NCI-H2196 treated with DMSO at 0.1 percent for 48 hours (cell line): ENCODE measurements around the gene MED8.
"Not testable (repeated sequence)": the region's sequence is repeated elsewhere in the genome, so short reads cannot be mapped to it uniquely, and the experiment has no call there.

ENCODE experiments used
- DNase-seq: peaks from one replicate; lab custom pipeline; 2025; ENCODE audit not compliant: unreplicated experiment; lab: John Stamatoyannopoulos, UW

The MED8 gene

GRCh38 chr1:43386676-43387075 lies 2.9 kb downstream of the MED8 start:
- DNase-seq: no peak

GRCh38 chr1:43383449-43383848 lies 6.2 kb downstream of the MED8 start:
- no peak for DNase-seq

DNA sequence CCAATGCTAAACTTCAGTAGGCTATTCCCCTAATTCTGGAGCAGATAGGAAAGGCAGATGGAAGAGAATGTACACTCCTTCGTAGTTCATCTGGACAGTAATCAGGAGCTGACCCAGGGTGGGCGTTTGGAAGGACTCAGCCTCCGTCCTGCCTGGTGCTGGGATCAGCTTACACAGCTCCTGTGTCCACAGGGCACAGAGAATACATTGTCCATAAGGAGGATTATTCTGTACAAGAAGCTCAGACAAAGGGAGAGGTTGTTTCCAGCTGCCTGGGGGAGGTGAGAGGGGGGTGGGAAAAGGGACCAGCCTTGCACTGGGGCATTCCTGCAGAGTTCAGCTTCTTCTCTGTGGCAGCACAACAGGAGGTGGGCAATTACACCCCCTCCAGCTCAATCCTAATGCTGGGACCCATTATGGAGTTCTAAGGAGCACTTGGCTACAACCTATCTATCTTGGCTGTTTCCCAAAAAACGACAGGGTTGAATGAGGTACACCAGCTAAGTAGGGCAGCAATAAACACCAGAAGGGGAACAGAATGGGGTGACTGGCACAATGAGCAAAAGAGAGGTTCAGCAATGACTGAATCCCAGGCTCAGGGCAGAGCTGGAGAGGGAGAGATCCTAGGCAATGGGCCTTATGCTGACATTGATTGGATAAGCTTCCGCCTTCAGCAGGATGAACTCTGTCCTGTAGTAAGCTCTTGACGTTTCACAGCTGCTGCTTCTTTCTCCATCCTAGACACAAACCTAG lies 7.4 kb downstream of the MED8 start:
- DNase-seq: no peak

GRCh38 chr1:43381612-43382011 lies 8.0 kb downstream of the MED8 start:
- DNase-seq: no peak

GRCh38 chr1:43379476-43379875 lies 10.1 kb downstream of the MED8 start:
- no peak for DNase-seq

DNA sequence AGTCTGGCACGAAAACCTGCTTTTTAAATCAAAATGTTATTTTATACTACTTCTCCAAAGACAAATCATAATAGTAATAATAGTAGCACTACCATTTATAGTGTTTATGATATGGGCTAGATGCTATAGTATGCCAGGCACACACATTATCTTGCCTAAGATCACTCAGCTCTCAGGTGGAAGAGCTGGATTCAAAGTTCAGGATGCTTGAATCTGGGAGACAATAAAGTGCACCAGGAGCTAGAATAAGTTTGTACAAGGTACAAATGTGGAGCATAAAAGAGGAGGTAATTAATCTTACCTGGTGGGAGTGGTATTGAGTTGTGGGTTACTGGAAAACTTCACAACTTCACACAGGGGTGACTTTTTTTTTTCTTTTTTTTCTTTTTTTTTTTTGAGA lies 11.8 kb downstream of the MED8 start:
- no peak for DNase-seq

- no peak for DNase-seq
Observed at GRCh38 chr1:43376723-43377235, 12.8 kb downstream of the MED8 start.

DNA sequence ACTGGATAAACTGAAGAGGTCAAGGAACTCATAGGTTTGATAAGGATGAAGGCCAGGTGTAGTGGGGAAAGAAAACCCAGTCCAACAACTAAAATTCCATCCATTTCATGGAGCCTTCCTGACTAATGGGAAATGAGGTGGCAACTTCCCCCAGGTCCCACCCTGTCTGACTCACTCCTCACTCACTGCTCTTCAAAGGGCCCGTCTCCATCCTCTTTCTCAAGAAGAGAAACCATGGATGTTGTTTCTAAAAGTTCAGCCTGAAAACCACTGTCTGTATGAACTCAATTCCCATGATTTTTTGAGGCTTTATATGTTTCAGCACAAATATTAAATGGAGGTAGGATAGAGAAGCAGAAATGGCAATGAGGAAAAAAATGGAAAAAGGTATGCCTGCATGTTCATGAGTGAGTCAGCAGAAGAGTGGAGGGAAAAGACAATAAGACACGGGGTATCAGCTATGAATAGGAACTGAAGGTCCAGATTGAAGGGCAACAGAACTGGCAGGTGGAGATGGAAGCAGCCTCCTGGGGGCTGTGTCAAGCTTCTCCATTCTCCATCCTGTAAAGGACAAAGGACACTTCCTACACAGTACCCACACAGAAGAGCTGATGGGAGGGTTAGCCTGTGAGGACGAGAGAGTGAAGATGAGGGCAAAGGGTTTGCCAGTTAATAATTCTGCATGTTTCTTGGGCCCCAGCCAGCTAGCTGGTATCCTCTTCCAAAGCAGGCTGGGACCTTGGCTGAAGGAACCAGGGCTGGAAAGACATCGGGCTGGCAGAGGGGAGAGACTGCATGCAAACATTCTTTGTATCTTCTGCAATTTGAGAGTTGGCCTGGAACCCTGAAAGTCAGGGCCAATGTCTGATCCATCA lies 16.3 kb downstream of the MED8 start:
- DNase-seq: no peak

DNA sequence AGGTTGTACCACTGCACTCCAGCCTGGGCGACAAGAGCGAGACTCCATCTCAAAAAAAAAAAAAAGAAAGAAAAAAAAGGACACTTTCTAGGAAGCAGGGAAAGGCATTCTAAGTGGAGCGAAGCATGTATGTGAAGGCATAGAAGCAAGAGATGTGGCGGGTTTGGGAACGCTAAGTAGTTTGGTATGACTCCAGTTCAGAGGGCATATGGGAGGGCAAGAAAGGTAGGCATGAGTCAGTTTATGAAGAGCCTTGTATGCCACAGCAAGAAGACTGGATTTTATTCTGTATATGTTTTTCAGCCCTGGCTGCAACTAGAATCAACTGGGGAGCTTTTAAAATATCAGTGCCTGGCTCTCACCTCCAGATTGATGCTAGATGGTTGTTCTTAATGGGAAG lies 17.4 kb downstream of the MED8 start:
- DNase-seq: no peak

DNA sequence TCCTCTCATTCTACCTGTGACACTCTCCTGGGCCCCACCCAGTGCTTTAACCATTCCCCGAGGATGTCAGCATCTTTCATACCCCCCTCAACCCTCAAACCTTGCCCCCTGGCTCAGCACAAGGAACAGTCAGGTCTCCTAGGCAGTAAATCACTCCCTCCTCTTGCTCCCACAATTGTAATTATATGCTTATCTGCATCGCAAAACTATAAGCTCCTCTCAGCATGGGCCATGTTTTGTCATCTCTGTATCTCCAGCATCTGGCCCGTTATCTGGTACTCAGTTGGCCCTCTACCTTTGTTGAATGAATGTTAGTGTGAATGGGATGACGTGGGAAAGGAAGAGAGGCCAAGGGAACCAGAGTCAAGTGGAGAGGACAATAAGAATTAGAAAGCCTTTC lies 19.0 kb downstream of the MED8 start:
- no peak for DNase-seq

GRCh38 chr1:43369779-43370178 lies 19.8 kb downstream of the MED8 start:
- DNase-seq: not testable (repeated sequence)

GRCh38 chr1:43368646-43369020 lies 21.0 kb downstream of the MED8 start:
- no peak for DNase-seq

DNA sequence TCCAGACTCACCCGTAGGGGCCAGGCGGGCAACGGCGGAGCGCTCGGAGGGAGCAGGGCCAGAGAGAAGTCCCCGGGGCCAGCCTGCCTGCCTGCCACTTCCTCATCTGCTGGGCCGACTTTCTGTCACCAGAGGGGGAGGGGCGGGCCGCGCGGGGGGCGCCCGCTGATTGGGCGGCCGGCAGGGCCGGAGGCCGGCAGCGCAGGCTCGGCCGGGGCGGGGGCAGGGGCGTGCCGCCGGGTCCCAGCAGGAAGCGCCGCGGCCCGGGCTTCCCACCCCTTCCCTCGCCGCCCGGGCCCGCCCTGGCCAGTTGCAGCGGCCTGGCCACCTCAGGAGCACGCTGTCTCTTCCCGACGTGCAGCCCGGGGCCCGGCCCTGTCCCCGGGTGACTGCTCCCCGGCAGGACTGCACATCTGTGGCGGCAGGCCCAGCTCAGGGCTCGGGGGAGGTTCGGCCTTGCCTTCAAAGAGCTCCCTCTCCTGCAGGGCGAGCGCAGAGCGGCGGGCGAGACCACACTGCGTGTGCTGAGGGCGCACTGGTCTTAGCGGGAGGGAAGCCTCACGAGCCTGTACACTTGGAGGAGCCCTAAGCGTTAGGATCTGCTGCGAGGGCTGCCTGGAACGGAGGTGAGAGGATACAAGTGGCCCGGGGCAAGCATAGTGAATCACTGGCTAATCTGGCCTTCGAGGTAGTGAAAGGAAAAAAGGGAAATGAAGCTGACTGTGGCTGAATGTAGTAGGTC lies 21.5 kb downstream of the MED8 start, which contains the start of gene ELOVL1:
Gene ELOVL1 (minus strand): TSS at position 108 of the 742 bp plus-strand sequence. CDS start 2,402 bp downstream, outside the sequence.
- peak; percentile 86 for DNase-seq

- no peak for DNase-seq
Observed at GRCh38 chr1:43367026-43367903, 22.3 kb downstream of the MED8 start.

DNA sequence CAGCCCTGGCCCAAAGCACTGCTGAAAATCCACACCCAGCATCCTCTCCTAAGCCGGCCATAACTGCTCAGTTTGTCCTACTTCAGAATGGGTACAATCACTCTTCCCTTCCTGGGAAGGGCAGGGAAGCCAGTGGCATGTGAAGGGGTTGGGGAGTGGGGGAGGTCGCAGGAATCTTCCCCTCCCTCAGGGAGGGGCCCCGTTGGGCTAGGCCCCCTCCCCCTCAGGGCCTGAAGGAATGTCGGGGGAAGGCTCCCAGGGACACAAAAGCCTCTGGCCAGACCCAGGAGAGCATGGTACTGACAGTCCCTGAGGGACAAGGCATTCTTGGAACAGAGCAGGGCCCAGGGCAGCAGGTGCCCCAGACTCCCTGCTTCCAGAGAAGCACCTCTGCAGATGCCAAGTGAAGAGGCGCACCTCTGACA lies 23.0 kb downstream of the MED8 start:
- DNase-seq: no peak

DNA sequence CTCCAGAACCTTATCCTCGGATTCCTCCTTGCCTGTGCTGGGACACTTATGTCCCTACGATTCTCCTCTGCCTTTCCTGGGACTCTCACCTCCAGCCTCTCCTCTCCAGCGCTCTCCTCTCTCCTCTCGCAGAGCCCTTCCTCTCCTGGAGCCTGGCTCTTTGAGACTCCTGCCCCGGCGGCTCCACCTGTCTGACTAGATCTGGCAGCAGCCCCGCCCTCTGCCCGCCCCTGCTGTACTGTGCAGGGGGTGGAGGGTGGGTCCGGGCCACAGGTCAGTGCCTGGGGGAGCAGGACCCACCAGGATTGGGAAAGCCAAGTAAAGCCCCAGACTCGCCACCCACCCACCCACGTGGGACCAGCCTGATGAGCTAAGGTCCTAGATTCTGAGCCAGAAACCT lies 23.4 kb downstream of the MED8 start:
- no peak for DNase-seq

- DNase-seq: no peak
Observed at GRCh38 chr1:43365678-43366077, 23.9 kb downstream of the MED8 start.

- DNase-seq: no peak
Observed at GRCh38 chr1:43363935-43364525, 25.6 kb downstream of the MED8 start.

GRCh38 chr1:43363283-43363934 lies 26.2 kb downstream of the MED8 start:
- DNase-seq: no peak
